Measurements from ENCODE around the gene CLHC1.

DNA sequence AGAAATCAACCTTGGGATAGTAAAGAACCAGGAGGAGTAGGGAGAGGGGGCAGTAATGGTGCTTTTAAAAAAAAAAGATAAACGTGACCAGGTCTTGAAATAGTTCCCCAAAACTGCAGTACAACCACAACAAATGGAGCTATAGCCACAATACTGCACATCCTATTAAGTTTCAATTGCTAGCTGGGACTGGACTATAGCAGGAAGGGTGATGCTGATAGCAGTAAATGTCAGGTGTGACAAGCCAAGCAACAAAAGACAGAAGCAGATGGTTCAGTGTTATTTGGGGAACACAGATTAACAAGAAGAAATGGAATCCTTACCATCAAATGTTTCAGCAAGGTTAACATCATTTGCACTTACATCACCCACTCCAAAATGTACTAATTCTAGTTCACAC is 10.5 kb upstream of the CLHC1 start:
- TF ChIP-seq POLR2A (IDR thresholded peaks at IDR 0.05; ENCODE audit: low read length) (no peak), GATA1 (IDR thresholded peaks at IDR 0.05; ENCODE audit: low read depth, low read length) (no peak)

Data from erythroblast (primary cell).